Measurements from ENCODE around the gene TTC32. TPM values are rescaled to one million over a fixed set of nuclear protein-coding genes. Genes with fewer than 3 reads are reported as not detected.

The TTC32 gene
- total RNA-seq, 2 donors from 2014 or later: 3.7 to 6.6 TPM

- H3K9me3 ChIP-seq: no peaks in the 10 kb centered on the region
- H3K27me3 ChIP-seq: no peaks in the 10 kb centered on the region
- H3K27ac ChIP-seq: peak overlapping the region in 1 of 2 donors; percentile 9
- H3K36me3 ChIP-seq: no peaks in the 10 kb centered on the region
- H3K4me3 ChIP-seq: peak overlapping the region in 1 of 2 donors; percentile 33
- peak; percentile 87 to 98 for TF ChIP-seq CTCF (IDR thresholded peaks at IDR 0.05)
- H3K4me1 ChIP-seq: peaks cover 0 to 11% of the 10 kb centered on the region in 2 donors
- peak; percentile 82 for DNase-seq (ENCODE audit: low spot score)
Observed at GRCh38 chr2:19863303-19864041, 38.3 kb downstream of the TTC32 start.

- DNase-seq (ENCODE audit: low spot score): no peak
- Histone ChIP-seq H3K4me1 (peaks cover 0 to 9% of the 10 kb centered on the region in 2 donors), H3K27ac (no peak overlapping the region), H3K9me3 (no peaks in the 10 kb centered on the region), H3K36me3 (no peaks in the 10 kb centered on the region), H3K27me3 (no peaks in the 10 kb centered on the region), H3K4me3 (no peak overlapping the region)
- no peak for TF ChIP-seq CTCF (IDR thresholded peaks at IDR 0.05)
Observed at GRCh38 chr2:19861813-19862212, 40.0 kb downstream of the TTC32 start.

- Histone ChIP-seq H3K9me3 (no peaks in the 10 kb centered on the region), H3K4me1 (peaks cover 0 to 9% of the 10 kb centered on the region in 2 donors), H3K27me3 (no peaks in the 10 kb centered on the region), H3K27ac (no peak overlapping the region), H3K4me3 (no peak overlapping the region), H3K36me3 (no peaks in the 10 kb centered on the region)
- TF ChIP-seq CTCF (IDR thresholded peaks at IDR 0.05): no peak
- DNase-seq (ENCODE audit: low spot score): no peak
Observed at GRCh38 chr2:19860022-19860421, 41.8 kb downstream of the TTC32 start.

GRCh38 chr2:19859565-19859964 lies 42.2 kb downstream of the TTC32 start:
- no peak overlapping the region for H3K27ac ChIP-seq
- H3K4me3 ChIP-seq: no peak overlapping the region
- H3K4me1 ChIP-seq: peaks cover 0 to 9% of the 10 kb centered on the region in 2 donors
- no peaks in the 10 kb centered on the region for H3K27me3 ChIP-seq
- H3K9me3 ChIP-seq: no peaks in the 10 kb centered on the region
- TF ChIP-seq CTCF (IDR thresholded peaks at IDR 0.05): no peak
- no peak for DNase-seq (ENCODE audit: low spot score)
- H3K36me3 ChIP-seq: no peaks in the 10 kb centered on the region

- no peak overlapping the region for H3K27ac ChIP-seq
- H3K4me1 ChIP-seq: no peaks in the 10 kb centered on the region
- TF ChIP-seq CTCF (IDR thresholded peaks at IDR 0.05): no peak
Observed at GRCh38 chr2:19857806-19858205, 44.0 kb downstream of the TTC32 start.

GRCh38 chr2:19857100-19857499 lies 44.7 kb downstream of the TTC32 start:
- Histone ChIP-seq H3K4me1 (no peaks in the 10 kb centered on the region), H3K4me3 (no peak overlapping the region), H3K9me3 (no peaks in the 10 kb centered on the region), H3K36me3 (no peaks in the 10 kb centered on the region), H3K27ac (no peak overlapping the region), H3K27me3 (no peaks in the 10 kb centered on the region)
- no peak for TF ChIP-seq CTCF (IDR thresholded peaks at IDR 0.05)
- no peak for DNase-seq (ENCODE audit: low spot score)

More at GRCh38 chr2:19857806-19858205, 44.0 kb downstream of the TTC32 start:
- no peaks in the 10 kb centered on the region for H3K27me3 ChIP-seq
- H3K9me3 ChIP-seq: no peaks in the 10 kb centered on the region
- no peak for DNase-seq (ENCODE audit: low spot score)
- H3K4me3 ChIP-seq: no peak overlapping the region
- no peaks in the 10 kb centered on the region for H3K36me3 ChIP-seq

Data from right atrium auricular region (tissue), 2 donors.